GM18499 (cell line): Measurements from ENCODE around the gene IVL.

ENCODE experiments used
- ATAC-seq: cut with Tn5 transposase; IDR thresholded peaks from one replicate; pipeline ENCODE4 v1.9.1; 2021; ENCODE audit warnings: moderate number of reproducible peaks; ENCODE audit not compliant: insufficient read depth, unreplicated experiment

The IVL gene, protein sequence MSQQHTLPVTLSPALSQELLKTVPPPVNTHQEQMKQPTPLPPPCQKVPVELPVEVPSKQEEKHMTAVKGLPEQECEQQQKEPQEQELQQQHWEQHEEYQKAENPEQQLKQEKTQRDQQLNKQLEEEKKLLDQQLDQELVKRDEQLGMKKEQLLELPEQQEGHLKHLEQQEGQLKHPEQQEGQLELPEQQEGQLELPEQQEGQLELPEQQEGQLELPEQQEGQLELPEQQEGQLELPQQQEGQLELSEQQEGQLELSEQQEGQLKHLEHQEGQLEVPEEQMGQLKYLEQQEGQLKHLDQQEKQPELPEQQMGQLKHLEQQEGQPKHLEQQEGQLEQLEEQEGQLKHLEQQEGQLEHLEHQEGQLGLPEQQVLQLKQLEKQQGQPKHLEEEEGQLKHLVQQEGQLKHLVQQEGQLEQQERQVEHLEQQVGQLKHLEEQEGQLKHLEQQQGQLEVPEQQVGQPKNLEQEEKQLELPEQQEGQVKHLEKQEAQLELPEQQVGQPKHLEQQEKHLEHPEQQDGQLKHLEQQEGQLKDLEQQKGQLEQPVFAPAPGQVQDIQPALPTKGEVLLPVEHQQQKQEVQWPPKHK

DNA sequence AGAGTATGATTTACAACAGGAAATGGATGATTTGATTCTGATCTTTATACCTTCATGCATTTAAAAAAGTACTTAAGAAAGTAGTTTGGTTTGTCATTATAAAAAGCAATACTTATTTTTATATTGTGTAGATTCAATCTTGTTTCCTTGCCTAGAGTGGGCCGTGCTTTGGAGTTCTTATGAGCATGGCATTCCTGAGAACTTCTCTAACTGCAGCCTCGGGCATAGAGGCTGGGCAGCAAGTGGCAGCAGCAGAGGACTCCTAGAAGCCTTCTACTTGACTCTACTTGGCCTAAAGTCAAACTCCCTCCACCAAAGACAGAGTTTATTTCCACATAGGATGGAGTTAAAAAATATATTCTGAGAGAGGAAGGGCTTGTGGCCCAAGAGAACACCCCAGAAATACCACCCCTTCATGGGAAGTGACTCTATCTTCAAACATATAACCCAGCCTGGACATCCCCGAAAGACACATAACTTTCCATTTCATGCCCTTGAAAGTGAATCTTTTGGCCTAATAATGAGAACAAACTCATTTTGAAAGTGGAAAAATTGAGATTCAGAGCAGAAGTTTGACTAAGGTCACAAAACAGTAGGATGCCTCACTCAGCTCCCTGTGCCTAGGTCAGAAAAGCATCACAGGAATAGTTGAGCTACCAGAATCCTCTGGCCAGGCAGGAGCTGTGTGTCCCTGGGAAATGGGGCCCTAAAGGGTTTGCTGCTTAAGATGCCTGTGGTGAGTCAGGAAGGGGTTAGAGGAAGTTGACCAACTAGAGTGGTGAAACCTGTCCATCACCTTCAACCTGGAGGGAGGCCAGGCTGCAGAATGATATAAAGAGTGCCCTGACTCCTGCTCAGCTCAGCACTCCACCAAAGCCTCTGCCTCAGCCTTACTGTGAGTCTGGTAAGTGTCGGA lies at the start of gene IVL:
Gene IVL, plus strand, starts transcription at position 861 of the 916 bp plus-strand sequence. CDS start 1,252 bp downstream, outside the sequence.
- peak; percentile 51 for ATAC-seq

DNA sequence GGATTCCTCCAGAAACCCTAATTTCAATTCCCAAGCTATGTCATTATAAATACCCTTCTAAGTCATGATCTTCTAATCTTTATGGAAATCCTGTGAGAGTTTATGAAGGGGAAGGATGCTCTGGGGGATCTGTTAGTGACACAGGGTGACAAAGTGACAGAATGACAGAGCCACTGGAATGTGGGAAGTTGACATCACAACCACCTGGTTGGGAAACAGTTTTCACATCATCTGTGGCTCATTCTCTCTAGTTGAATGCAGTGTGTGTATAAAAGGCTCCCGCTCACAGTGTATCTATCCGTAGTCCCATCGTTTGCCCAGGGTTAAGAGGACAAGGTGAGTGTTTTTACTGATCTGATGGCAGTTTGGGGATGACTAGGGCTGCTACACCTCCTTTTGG lies 48.6 kb upstream of the IVL start, which contains the start of gene LCE7A:
Gene LCE7A, plus strand, starts transcription at position 301 of the 400 bp plus-strand sequence. CDS start 702 bp downstream, outside the sequence.
- no peak for ATAC-seq

DNA sequence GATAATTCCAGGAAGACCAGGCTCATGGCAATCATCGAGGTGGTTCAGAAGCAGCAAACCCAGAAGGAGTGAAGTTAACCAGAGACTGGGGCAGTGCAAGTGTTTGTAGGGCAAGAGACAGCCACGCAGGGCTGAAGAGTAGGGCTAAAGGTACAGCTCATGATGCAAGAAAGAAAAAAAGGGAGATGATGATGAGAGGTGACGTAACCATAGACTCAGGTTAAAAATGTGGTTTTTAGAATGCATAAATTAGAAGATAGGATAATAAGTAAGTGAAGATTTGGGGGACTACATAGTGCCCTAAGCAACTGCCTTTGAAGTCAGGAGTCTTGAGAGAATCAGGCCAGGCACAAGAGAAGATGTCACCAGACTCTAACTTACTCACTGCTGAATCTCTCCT lies 48.2 kb upstream of the IVL start:
- no peak for ATAC-seq

DNA sequence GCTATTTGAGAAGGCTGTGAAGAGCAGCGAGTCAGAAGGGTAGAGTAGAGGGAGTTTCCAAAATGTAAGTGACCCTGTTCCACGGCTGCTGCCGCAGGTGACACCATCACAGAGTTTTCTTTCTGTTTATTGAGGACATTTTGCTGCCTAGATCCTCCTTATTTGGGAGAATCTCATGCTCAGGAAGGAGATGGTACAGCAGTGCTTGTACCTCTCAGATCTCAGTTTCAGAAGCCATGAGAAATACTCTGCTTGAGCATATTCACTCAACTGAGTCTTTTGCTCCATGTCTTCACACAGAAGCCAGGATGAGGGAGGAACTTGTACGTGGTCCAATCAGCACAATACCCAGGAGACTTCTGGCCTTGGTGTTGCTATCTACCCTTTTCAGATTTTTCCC lies 47.0 kb upstream of the IVL start:
- no peak for ATAC-seq

DNA sequence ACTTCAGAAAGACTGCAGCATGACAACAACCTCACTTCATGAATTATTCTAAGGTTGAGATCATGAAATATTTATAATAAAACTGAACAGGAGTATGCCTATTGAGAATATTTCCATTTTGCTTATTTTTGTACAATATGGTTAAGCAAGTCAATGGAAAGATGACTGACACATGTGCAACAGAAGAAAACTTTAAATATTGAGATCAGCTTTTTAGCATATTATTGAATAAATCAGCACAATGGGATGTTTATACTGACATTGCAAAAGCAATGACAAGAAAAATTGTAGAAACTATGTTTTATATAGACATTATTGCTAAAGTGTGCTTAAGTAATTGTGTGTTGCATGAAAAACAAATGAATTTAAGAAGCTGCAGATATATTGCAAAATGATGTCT lies 43.9 kb upstream of the IVL start:
- no peak for ATAC-seq

DNA sequence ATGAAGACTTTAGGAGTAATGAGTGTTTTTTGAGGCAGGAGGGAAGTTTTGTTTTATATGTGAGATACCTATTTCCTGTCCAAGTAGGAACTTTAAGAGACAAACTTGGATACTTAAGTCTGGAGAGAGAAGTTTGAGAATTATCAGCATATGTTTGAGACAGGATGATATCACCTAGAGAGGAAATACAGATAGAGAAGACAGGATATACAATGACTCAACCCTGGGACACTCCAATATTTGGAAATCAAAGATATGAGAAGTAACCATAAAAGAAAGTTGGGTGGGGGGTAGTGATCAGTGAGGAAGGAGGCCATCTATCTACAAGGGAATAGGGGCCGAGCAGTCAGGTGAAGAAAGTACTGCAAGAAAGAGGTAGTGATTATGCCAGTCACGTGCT lies 42.0 kb upstream of the IVL start:
- no peak for ATAC-seq

DNA sequence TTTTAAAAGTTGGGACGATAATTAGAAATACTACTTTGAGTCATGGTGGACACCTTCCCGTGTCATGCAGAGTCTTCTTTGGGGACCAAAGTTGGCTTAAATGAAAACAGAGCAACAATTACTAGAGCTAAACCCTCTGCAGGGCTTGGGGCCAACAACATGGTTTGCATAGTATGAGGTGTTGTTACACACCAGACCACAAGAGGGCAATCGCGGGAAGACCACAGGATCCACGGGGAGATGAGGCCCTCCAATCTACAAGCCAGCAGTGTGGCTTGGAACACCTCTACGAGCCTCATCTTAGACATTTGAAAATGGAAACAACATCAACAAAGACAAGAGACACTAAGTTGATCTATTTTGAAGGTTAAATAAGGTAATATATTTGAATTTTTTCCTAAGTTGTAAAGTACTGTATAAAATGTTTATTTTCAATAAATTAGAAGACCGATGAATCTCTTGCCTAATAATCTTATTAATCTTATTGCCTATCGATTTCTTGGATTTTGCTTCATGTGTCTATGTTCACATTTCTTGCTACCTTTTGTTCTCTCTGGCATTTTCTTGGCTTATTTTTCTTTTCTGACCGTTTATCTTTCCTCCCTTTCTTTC lies 38.4 kb upstream of the IVL start:
- ATAC-seq = no peak

DNA sequence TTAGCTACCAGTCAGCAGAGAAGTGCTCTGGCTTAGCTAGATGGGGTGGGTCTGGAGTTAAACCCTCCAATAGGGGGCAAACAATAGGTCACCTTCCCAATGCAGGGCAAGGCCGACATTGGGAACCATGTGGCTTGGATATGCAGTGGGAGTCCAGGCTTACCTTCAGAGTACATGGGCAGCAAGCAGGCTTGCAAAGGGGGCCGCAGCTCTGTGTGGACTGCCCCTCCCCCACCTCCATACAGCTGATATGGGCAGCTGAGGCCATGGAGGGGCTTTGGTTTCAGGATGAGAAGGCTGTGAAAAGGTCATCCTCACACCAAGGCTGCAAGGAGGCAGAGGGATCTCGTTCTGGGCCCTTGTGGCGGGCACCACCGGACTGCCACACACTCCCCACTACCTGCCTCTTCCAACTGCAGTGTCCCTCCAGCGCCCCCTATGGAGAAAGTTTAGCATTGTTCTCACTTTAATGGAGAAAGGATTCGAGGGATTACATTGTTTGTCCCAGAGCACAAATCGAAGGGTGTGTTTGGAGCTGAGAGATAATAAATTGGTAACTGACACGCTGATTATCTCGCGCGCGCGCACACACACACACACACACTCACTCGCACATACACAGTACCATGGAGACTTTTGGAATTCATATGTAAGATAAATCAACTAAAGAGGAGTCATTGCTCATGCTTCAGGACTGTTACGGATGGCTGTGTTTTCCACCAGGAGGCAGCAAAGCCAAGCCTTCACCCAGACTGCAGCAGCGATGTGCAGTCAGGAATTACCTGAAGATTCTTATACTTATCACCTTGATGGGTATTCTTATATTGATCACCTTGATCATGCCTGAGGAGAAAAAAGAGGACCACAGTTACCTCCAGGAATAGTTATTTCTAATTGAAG lies 37.3 kb upstream of the IVL start:
- no peak for ATAC-seq

DNA sequence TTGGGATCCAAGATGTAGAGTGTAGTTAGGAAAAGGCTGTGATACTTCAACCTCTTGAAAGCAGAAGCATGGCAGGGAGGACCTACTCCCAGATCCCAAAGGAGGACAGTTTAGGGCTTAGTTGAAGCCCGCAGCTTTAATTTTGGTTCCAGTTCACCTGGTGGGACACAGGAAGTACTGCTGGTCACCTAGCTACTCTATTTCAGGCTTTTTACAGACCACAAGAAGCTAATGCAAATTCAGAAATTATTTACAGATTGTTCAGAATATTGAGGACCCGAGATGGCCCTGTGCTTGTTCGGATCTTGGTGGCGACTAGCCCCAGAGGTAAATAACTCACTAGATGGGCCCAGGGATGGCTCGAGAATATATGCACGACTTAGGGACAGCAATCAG lies 36.6 kb upstream of the IVL start:
- ATAC-seq = no peak

DNA sequence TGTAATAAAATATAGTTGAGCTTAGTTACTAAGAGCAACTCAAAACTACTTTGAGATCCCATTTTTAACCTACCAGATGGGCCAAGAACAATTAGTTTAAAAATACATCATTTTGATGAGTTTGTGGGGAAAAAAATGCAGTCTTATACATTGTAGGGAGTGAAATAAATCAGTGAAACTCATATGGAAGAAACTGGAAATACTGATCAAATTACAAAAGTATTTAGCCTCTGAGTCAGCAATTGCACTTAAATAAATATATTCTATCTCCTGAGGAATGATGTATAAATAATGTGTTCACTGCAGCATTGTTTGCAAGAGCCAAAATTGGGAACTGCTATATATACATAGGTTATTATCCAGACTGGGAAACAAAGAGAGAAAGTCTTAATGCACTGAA lies 34.9 kb upstream of the IVL start:
- no peak for ATAC-seq

DNA sequence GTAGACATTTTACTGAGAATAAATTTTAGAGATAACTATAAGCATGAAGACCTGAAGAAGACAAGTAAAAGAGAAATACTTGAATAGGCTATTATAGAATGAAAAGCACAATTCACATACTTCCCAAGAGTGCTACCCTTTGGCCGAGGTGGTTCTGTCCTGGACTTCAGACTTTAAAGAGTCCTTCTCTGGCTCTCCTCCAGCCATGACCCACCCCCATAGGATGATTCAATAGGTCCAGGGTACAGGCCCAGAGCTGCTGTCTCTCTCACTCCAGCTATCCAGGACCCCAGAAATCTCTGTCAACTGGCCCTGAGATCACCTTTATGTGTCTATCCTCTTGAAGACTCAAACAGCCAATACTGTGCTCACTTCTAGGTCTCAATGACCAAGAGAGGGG lies 31.5 kb upstream of the IVL start:
- no peak for ATAC-seq

DNA sequence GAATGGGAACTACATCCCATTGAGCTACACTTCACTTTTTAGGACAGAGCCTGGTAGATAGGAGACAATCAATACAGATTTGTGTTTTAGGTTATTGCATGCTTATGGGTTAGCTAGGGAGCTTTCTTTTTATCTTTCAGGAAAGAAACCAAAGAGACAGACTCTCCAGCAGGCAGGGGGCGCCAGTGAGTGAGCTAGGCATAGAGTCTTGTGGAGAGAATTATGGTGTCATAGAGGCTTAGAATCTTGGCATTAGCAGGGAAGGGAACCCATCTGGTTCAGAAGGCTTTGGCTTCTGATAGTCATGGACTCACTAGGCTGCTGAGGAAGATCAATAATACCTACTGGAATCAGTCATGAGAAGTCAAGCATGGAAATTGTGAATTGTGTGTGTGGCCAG lies 30.3 kb upstream of the IVL start, which contains the start of gene SMCP:
Gene SMCP, plus strand, starts transcription at position 281 of the 400 bp plus-strand sequence. CDS start 6,101 bp downstream, outside the sequence.
- ATAC-seq = no peak

DNA sequence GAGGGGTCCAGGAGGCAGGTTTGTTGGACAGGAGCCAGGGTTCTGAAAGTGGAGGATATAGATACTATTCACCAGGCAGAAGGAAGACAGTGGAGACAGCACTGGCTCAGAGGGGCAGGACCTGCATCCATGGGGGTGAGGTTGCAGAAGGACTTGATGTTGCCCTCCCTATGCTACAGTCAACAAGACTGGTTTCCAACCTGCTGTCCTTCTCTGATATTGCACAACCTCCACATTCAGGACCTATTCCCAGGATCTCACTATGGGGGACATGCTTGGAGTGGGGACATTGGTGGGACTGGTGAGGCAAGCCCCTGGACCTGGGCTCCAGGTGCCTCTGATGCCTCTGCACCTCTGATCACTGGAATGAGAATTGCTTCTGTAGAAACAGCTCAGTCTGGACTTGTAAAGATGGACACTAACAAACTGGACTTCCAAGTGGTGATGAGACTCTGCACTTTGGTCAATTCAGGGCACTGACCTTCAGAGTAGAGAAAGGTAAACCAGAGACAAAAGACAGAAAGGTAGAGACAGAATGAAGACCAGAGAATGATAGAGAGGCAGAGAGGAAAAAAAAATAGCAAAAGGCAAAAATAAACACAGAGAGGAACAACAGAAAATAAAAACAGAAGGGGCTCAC lies 28.7 kb upstream of the IVL start:
- ATAC-seq = no peak

DNA sequence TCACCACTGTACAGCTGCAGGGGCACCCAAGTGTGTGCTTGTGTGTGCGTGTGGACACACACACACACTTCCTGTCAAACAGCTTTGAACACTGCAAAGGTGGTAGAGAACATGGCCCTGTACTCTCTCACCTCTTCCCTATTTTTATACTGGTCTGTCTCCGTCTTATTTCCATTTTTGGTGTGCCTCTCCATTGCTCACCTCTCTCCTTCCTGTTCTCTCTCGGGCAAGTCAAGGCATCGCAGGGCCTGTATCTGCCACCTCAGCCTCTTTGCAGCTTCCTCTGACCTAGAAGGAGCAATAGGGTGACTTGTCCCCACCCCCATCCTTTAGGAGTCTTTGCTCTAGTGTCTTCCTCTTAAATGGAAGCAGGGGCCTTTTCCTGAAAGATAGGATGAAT lies 28.0 kb upstream of the IVL start:
- no peak for ATAC-seq

DNA sequence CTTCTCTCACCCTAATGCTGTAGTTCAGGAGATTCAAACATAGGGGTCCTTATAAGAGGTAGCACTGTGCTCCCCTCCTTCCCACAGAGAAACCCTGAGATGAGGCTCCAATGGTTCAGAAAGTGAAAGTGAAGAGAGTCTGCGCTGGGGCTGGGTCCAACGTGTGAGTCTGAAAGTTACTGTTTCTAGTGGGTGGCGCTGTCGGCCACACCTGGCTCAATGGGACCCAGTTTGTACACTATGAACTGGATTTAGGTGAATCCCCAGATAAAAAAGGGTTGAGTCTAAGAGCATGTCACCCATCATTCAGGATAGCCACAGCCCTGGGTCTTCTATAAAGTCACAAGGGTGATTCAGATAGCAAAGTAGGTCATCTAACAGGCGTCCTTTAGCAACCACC lies 27.4 kb upstream of the IVL start:
- no peak for ATAC-seq

DNA sequence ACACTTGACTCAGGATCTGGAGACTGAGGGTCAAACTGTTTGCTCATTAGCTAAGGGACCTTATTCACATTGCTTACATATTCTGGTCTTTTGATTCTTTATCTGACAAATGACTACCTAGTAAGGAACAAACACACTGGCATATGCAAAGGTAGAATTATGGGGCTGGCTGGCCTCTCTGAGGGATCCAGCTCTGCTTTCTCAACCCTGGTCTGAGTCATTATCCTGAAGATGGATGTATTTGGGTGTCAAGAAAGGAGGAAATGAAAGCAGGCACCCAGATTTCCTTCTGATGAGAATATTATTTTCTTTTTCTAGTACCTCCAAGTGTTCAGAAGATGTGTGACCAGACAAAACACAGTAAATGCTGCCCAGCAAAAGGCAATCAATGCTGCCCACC lies 24.3 kb upstream of the IVL start:
- no peak for ATAC-seq

DNA sequence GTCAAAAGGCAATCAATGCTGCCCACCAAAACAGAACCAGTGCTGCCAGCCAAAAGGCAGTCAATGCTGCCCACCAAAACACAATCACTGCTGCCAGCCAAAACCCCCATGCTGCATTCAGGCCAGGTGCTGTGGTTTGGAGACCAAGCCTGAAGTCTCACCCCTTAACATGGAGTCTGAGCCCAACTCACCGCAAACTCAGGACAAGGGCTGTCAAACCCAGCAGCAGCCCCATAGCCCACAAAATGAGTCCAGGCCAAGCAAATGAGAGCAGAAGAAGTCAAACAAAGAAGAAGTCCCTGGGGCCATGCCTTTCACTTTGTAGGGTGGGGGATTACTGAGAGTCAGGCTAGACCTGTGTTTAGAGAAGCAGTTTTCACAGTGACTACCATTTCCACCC lies 23.8 kb upstream of the IVL start:
- ATAC-seq = no peak

DNA sequence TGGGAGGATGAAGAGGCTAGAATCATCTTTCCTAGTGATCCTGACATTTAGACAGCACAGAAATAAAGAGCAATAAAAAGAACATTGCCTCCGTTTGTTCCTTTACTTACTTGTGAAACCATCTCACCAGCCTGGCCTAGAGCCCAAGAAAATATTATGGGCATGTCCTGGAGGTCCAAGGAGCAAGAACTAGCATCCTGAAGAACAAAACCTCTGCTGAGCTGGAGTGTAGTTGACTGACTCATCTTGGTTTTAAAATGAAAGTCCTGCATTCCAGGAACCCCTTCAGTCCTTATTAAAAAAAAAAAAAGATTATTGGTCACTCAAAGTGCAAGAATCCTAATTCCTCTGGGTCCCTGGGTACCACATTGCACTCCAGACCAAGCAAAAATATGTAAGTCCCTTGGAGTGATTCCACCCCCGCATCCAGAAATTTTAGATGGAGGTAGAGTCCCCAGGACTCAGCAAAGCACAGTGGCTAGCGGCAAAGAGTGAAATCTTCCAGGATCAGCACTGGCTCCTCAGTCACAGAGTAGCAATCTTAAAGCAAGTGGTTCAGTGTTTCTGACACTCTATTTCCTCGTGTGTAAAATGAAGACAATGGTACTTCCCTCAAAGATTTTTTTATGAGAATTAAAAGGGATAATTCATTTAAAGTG lies 23.3 kb upstream of the IVL start:
- no peak for ATAC-seq
